HepG2 (cell line): ENCODE data around the gene SLC31A2.

Experiments
- ARHGAP35 ChIP-seq: sonication (generic); formaldehyde crosslinking; IDR thresholded peaks from 2 replicates; pipeline ENCODE4 v1.9.0; 2022; ENCODE audit warnings: mild to moderate bottlenecking, inconsistent platforms, moderate library complexity, missing genetic modification reagents, borderline replicate concordance
- CTCF ChIP-seq: sonication (generic); formaldehyde crosslinking; IDR thresholded peaks from 2 replicates; pipeline ENCODE4 v1.5.0; 2020; ENCODE audit warnings: mild to moderate bottlenecking, missing genetic modification reagents, moderate library complexity
- FOXM1 ChIP-seq: sonication (generic); formaldehyde crosslinking; IDR thresholded peaks from 2 replicates; pipeline ENCODE4 v1.5.0; 2020; ENCODE audit warnings: missing genetic modification reagents
- KDM5B ChIP-seq: sonication (generic); formaldehyde crosslinking; IDR thresholded peaks from 2 replicates; pipeline ENCODE4 v1.4.0; 2020; ENCODE audit warnings: missing genetic modification reagents, mild to moderate bottlenecking, borderline replicate concordance
- MATR3 ChIP-seq: sonication (generic); formaldehyde crosslinking; IDR thresholded peaks from 2 replicates; pipeline ENCODE4 v1.4.0; 2020; ENCODE audit warnings: missing genetic modification reagents
- MED1 ChIP-seq: sonication (generic); formaldehyde crosslinking; IDR thresholded peaks from 2 replicates; pipeline ENCODE4 v1.4.0; 2020; ENCODE audit warnings: missing genetic modification reagents
- NCOR1 ChIP-seq: fragments of 200-600 bp; sonication (generic); IDR thresholded peaks from 2 replicates; pipeline ENCODE4 v1.7.0; 2017; ENCODE audit warnings: antibody characterized with exemption, low read length, borderline replicate concordance
- POLR2A ChIP-seq, 2 experiments: IDR thresholded peaks; 2 replicates each; pipeline ENCODE4 v1.6.1; 2011; ENCODE audit warnings: low read depth in 2 of 2, low read length in 2 of 2, mild to moderate bottlenecking in 1 of 2, moderate library complexity in 1 of 2; ENCODE audit not compliant: insufficient read depth in 1 of 2
- PPARG ChIP-seq: conservative IDR thresholded peaks from 2 replicates; pipeline ENCODE4 v1.6.1; 2016; ENCODE audit warnings: missing biosample characterization, missing genetic modification reagents
- SP1 ChIP-seq, 2 experiments: fragments of 450-650 bp in 1 of 2; sonication (generic) in 1 of 2; formaldehyde crosslinking in 1 of 2; IDR thresholded peaks; 2 replicates each; pipeline versions ENCODE4 v1.4.0 to v1.6.1; 2016 to 2020; ENCODE audit warnings: missing genetic modification reagents in 1 of 2
- ZNF121 ChIP-seq: sonication (generic); formaldehyde crosslinking; IDR thresholded peaks from 2 replicates; pipeline ENCODE4 v1.5.0; 2020; ENCODE audit warnings: mild to moderate bottlenecking, missing genetic modification reagents
- ZNF737 ChIP-seq: sonication (generic); formaldehyde crosslinking; IDR thresholded peaks from 2 replicates; pipeline ENCODE4 v1.5.0; 2020; ENCODE audit warnings: missing genetic modification reagents, mild to moderate bottlenecking, borderline replicate concordance

- no peak for TF ChIP-seq ARHGAP35 (CRISPR knock-in tag)
- TF ChIP-seq ZNF737 (CRISPR knock-in tag), result no peak
- no peak for TF ChIP-seq PPARG (CRISPR knock-in tag)
- no peak for TF ChIP-seq FOXM1
- no peak for TF ChIP-seq SP1 (IDR thresholded peaks at IDR 0.05)
- no peak for TF ChIP-seq SP1 (CRISPR knock-in tag; IDR thresholded peaks at IDR 0.05)
- TF ChIP-seq ZNF121, result no peak
- TF ChIP-seq MATR3 (CRISPR knock-in tag), result no peak
- no peak for TF ChIP-seq POLR2A (IDR thresholded peaks at IDR 0.05; ENCODE audit: insufficient read depth in 1 of 2, low read depth in 2 of 2, low read length in 2 of 2)
- no peak for TF ChIP-seq KDM5B (CRISPR knock-in tag)
- TF ChIP-seq NCOR1, result no peak
- TF ChIP-seq CTCF (CRISPR knock-in tag), result no peak
- TF ChIP-seq MED1, result no peak
These were observed 33.7 kb downstream of the SLC31A2 start for GRCh38 chr9:113184539-113184938.
